Activated CD4-positive, alpha-beta T cell treated with anti-CD3 and anti-CD28 coated beads, Interleukin-2, amount 50 U/mL, for 16 hours (primary cell): ENCODE data around the gene RAD51B.

Experiments
- DNase-seq: peaks from one replicate; pipeline ENCODE4 v3.0.0-alpha.2; 2020

RAD51B gene

GRCh38 chr14:68569970-68570409 lies 750.4 kb downstream of the RAD51B start:
- DNase-seq = no peak

GRCh38 chr14:68571114-68571591 lies 751.6 kb downstream of the RAD51B start:
- no peak for DNase-seq

- no peak for DNase-seq
These were observed 752.4 kb downstream of the RAD51B start for GRCh38 chr14:68571928-68572525.

- no peak for DNase-seq
These were observed 753.5 kb downstream of the RAD51B start for GRCh38 chr14:68573126-68573525.

- no peak for DNase-seq
These were observed 754.1 kb downstream of the RAD51B start for GRCh38 chr14:68573722-68574121.

- no peak for DNase-seq
These were observed 754.9 kb downstream of the RAD51B start for GRCh38 chr14:68574461-68574860.

- no peak for DNase-seq
These were observed 755.3 kb downstream of the RAD51B start for GRCh38 chr14:68574906-68575305.

GRCh38 chr14:68575426-68575825 lies 755.8 kb downstream of the RAD51B start:
- DNase-seq = no peak

GRCh38 chr14:68576031-68576430 lies 756.5 kb downstream of the RAD51B start:
- DNase-seq = no peak

- DNase-seq = no peak
These were observed 757.1 kb downstream of the RAD51B start for GRCh38 chr14:68576496-68577244.

- DNase-seq = no peak
These were observed 758.4 kb downstream of the RAD51B start for GRCh38 chr14:68577802-68578541.

- DNase-seq = no peak
These were observed 759.0 kb downstream of the RAD51B start for GRCh38 chr14:68578597-68578996.

GRCh38 chr14:68580096-68580645 lies 760.6 kb downstream of the RAD51B start:
- DNase-seq = no peak

GRCh38 chr14:68580671-68581070 lies 761.1 kb downstream of the RAD51B start:
- DNase-seq = no peak

- DNase-seq = no peak
These were observed 764.1 kb downstream of the RAD51B start for GRCh38 chr14:68583548-68584280.

- DNase-seq = no peak
These were observed 765.2 kb downstream of the RAD51B start for GRCh38 chr14:68584786-68585185.

- no peak for DNase-seq
These were observed 766.1 kb downstream of the RAD51B start for GRCh38 chr14:68585690-68586089.

- no peak for DNase-seq
These were observed 767.5 kb downstream of the RAD51B start for GRCh38 chr14:68586896-68587751.

- no peak for DNase-seq
These were observed 768.4 kb downstream of the RAD51B start for GRCh38 chr14:68587931-68588330.

- DNase-seq = no peak
These were observed 770.0 kb downstream of the RAD51B start for GRCh38 chr14:68589447-68590200.

- DNase-seq = no peak
These were observed 770.6 kb downstream of the RAD51B start for GRCh38 chr14:68590201-68590522.
